HG02870 (cell line): ENCODE measurements around the gene TBX15.

Experiments
- ATAC-seq: cut with Tn5 transposase; IDR thresholded peaks from one replicate; pipeline ENCODE4 v1.9.1; 2021; ENCODE audit warnings: mild to moderate bottlenecking, moderate library complexity; ENCODE audit not compliant: unreplicated experiment

The TBX15 gene

GRCh38 chr1:119002028-119002686 is 14.0 kb upstream of the TBX15 start:
- ATAC-seq, result no peak

GRCh38 chr1:119001181-119002027 is 13.3 kb upstream of the TBX15 start:
- ATAC-seq, result no peak

- ATAC-seq, result no peak
These were observed 12.4 kb upstream of the TBX15 start for GRCh38 chr1:119000371-119001180.

- no peak for ATAC-seq
These were observed 11.4 kb upstream of the TBX15 start for GRCh38 chr1:118999348-119000071.

- no peak for ATAC-seq
These were observed 10.0 kb upstream of the TBX15 start for GRCh38 chr1:118998171-118998570.

- no peak for ATAC-seq
These were observed 9.1 kb upstream of the TBX15 start for GRCh38 chr1:118997225-118997624.

- no peak for ATAC-seq
These were observed 7.3 kb upstream of the TBX15 start for GRCh38 chr1:118995312-118996016.

GRCh38 chr1:118993700-118994026 is 5.5 kb upstream of the TBX15 start:
- no peak for ATAC-seq

- ATAC-seq, result no peak
These were observed 4.9 kb upstream of the TBX15 start for GRCh38 chr1:118992868-118993699.

- ATAC-seq, result no peak
These were observed 4.2 kb upstream of the TBX15 start for GRCh38 chr1:118992237-118992825.

GRCh38 chr1:118991448-118991847 is 3.3 kb upstream of the TBX15 start:
- no peak for ATAC-seq

GRCh38 chr1:118990513-118991152 is 2.5 kb upstream of the TBX15 start:
- ATAC-seq, result no peak

- no peak for ATAC-seq
These were observed 1.8 kb upstream of the TBX15 start for GRCh38 chr1:118989878-118990378.

- ATAC-seq, result no peak
These were observed 1.1 kb upstream of the TBX15 start for GRCh38 chr1:118989006-118989815.

GRCh38 chr1:118987468-118988185 is 516 bp downstream of the TBX15 start:
- ATAC-seq, result no peak

GRCh38 chr1:118986555-118987467 is 1.3 kb downstream of the TBX15 start:
- ATAC-seq, result no peak
